Testis (tissue), 2 donors: ENCODE results near the gene CCL2.

ENCODE experiments used
- CTCF ChIP-seq, 3 experiments: fragments of 450-650 bp in 2 of 3; fragments of 200-600 bp in 1 of 3; sonication (generic) in 1 of 3; IDR thresholded peaks; one replicate each; pipeline ENCODE4 v1.5.1; 2016 to 2019; ENCODE audit warnings: antibody characterized with exemption in 3 of 3, mild to moderate bottlenecking in 2 of 3, moderate library complexity in 1 of 3
- POLR2A ChIP-seq: fragments of 450-650 bp; IDR thresholded peaks from one replicate; pipeline ENCODE4 v1.6.1; 2017; ENCODE audit warnings: antibody characterized with exemption, mild to moderate bottlenecking, moderate library complexity

GRCh38 chr17:34252095-34252443 is 3.0 kb upstream of the CCL2 start:
- TF ChIP-seq CTCF (IDR thresholded peaks at IDR 0.05) (no peak), POLR2A (no peak)
